Measurements from ENCODE around the gene DUSP9.
"Not testable (repeated sequence)": the region's sequence is repeated elsewhere in the genome, so short reads cannot be mapped to it uniquely, and the experiment has no call there.

DUSP9 gene

DNA sequence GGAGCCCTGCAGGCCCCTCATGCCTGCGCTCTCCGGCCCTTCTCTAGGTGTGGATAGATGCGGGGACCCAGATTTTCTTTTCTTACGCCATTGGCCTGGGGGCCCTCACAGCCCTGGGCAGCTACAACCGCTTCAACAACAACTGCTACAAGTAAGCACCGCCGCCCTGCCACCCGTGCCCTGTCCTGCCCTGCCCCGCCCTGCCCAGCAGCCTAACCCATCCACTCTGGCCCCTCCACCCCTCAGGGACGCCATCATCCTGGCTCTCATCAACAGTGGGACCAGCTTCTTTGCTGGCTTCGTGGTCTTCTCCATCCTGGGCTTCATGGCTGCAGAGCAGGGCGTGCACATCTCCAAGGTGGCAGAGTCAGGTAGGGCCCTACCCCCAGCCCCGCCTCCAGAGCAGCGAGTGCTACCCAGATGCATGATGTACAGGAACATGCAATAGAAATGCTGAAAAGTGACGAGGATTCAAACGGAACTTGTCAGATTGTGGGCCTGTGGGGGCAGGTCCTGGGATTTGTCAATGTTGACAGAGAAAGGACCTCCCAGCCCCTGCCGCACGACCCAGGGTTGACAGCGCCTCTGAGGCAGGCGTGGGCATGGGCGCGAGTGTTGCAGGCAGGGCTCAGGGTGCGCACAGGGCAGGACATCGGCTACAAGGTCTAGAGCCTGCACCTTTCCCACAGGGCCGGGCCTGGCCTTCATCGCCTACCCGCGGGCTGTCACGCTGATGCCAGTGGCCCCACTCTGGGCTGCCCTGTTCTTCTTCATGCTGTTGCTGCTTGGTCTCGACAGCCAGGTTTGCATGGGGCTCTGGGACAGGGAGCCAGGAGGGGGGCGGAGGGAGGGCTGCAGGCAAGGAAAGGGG lies 46.4 kb downstream of the DUSP9 start:
- DNase-seq (ENCODE audit: low read depth), result no peak

DNA sequence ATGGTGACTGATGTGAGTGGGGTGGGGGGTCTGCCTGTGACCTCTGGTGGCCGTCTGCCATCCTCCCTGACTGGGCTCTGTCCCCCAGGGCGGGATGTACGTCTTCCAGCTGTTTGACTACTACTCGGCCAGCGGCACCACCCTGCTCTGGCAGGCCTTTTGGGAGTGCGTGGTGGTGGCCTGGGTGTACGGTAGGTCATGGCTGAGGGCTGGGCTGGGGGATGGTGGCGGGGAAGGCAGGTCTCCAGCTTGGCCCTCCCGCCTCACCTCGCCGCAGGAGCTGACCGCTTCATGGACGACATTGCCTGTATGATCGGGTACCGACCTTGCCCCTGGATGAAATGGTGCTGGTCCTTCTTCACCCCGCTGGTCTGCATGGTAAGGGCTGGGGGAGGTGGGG lies 47.3 kb downstream of the DUSP9 start:
- not testable (repeated sequence) for DNase-seq (ENCODE audit: low read depth)

DNA sequence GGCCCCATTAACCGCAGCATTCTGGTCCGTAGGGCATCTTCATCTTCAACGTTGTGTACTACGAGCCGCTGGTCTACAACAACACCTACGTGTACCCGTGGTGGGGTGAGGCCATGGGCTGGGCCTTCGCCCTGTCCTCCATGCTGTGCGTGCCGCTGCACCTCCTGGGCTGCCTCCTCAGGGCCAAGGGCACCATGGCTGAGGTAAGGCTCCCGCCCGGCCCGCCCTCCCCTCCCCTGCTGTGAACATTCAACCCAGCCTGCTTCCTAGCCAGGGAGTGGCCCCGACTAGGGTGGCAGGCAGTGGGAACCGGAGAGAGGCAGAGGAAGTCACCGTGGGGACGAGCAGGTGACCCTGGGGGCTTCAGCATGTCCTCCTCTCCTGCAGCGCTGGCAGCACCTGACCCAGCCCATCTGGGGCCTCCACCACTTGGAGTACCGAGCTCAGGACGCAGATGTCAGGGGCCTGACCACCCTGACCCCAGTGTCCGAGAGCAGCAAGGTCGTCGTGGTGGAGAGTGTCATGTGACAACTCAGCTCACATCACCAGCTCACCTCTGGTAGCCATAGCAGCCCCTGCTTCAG lies 47.8 kb downstream of the DUSP9 start:
- DNase-seq (ENCODE audit: low read depth), result no peak

DNA sequence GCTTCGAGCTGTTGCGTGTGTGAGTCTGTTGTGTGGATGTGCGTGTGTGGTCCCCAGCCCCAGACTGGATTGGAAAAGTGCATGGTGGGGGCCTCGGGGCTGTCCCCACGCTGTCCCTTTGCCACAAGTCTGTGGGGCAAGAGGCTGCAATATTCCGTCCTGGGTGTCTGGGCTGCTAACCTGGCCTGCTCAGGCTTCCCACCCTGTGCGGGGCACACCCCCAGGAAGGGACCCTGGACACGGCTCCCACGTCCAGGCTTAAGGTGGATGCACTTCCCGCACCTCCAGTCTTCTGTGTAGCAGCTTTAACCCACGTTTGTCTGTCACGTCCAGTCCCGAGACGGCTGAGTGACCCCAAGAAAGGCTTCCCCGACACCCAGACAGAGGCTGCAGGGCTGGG lies 49.1 kb downstream of the DUSP9 start:
- no peak for DNase-seq (ENCODE audit: low read depth)

DNA sequence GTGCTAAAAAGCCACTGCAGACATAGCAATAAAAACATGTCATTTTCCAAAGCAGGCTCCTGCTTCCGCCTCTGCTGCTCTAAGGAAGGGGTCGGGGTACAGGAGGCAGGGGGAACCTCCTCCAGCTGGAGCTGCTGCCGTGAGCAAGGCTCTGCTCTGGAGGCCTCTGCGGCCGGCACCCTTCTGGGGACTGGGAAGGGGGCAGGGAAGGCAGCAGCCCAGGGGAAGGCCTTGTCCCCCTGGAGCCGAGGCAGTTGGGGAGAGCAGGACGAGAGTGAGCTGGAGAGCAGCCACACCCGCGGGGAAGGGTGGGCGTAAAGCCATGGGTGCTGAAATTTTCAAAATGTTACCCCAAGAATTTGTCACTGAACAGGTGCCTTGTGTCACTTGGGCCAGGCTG lies 49.5 kb downstream of the DUSP9 start:
- not testable (repeated sequence) for DNase-seq (ENCODE audit: low read depth)

DNA sequence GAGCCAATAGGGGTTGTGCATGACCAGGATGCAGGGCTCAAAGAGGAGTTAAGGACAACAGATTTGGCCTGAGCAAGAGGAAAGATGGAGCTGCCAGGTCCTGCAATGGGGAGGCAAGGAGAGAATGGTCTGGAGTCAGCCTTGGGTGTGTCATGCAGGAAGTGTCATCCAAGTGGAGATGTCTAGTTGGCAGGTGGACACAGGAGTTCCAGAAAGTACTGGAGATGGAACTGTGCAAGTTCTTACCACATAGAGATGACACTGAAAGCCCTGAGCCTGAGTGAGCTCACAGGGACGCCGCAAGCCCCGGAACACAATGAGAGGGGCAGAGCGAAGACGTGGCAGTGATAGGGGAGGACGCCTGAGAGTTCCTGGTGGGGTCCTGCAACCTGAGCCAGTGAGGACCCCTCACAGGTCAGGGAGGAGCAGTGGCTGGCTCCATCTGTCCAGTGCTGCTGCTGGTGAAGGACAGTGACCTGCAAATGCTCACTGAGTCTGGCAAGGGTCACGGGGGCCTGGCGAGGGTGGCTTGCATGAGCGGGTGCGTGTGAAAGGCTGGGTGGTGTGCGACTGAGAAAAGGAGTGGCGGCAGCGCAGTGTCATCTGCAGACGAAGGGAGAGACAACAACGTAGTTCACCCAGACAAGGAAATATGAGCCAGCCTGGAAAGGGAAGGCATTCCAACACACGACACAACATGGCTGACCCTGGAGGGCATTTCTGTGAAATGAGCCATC lies 50.2 kb downstream of the DUSP9 start:
- not testable (repeated sequence) for DNase-seq (ENCODE audit: low read depth)

DNA sequence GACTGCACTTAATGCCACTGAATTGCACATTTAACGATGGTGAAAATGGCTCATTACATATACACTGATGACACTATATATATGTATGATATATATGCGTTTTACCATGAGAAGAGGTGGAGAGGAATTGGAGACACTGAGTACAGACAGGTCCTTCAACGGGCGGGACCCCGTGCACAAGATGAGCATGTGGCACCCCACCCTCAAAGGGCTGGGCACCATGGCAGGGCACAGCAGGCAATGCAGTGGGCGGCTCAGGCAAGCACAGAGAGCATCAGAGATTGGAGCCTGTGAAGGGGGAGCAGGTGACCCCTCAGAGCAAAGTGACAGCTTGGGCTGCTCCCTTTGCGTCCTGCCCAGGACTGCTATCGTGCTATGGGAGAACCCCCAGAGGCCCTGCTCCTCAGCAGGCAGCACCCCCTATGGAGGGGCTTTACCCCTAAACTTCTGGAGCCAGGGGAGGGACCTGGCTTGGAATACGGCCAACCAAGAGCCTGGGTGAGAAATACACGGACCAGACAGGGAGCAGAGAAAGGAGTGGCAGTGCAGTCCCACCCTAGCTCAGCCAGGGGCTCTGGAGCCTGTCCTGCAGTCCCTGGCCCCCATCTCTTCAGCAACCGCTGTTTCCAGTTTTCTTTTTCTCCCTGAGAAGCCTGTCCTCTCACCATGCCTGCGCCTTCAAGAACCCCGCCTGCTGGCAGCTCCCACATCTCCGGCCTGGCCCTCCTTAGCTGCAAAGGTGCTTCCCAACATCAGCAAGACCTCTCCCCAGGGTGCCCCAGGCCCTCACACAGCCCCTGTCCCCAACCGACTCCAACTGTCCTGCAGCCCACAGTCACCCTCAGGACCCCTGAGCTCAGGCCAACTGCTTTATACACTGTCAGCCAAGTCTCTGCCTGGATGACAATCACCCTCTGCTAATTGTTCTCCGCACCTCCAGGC lies 51.2 kb downstream of the DUSP9 start:
- no peak for DNase-seq (ENCODE audit: low read depth)

DNA sequence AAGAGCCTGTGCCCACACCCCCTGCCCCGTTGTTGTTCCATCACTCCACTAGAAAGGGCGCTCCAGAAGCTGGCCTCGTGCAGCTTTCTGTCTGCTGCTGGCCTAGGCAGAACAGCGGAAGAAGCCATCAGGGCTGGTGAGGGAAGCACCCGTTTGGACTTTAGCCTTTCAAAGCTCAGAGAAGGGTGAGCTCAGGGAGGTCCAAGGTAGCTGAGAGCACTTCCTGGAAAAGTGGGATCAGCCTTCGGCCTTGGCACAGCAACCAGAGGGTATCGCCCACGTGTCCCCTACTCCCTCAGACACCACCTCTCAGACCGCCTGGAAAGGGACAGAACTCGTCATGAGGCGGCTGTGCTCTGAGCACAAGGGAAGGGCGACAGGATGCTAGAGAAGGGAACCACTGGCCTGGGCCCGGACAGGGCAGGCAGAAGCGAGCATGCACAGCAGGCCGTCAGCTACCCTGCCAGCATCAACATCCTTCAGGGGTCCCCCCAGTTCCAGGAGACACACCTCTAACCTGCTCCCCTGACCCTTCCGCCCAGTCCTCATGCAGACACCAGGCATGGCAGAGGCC lies 52.3 kb downstream of the DUSP9 start:
- DNase-seq (ENCODE audit: low read depth), result not testable (repeated sequence)

DNA sequence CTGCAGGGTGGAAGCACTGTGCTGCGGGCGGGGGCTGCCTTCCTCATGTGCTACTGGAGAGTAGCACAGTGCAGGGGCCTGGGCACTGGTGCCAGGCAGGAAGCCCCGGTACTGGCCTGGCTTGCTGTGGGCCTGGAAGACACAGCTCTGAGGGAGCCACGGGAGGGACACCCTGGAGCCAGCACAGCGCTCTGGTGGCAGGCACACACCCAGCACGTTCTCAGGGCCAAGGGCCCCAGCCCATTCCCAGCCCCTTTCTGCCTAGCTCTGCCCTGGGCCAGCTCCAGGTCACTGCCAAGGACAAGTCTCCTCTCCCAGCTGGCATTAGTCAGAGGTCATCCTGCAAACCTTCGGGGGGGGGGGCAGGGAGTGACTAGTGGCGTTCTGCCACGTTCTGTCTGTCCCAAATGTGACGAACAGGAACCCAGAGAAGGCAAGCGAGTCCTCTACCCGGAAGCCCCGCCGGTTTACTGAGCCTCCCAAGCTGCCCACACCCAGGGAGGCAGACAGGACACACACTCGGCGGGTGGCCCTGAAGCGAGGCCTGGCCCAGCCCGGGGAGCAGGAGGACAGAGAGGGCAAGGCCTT lies 52.9 kb downstream of the DUSP9 start:
- DNase-seq (ENCODE audit: low read depth), result not testable (repeated sequence)

DNA sequence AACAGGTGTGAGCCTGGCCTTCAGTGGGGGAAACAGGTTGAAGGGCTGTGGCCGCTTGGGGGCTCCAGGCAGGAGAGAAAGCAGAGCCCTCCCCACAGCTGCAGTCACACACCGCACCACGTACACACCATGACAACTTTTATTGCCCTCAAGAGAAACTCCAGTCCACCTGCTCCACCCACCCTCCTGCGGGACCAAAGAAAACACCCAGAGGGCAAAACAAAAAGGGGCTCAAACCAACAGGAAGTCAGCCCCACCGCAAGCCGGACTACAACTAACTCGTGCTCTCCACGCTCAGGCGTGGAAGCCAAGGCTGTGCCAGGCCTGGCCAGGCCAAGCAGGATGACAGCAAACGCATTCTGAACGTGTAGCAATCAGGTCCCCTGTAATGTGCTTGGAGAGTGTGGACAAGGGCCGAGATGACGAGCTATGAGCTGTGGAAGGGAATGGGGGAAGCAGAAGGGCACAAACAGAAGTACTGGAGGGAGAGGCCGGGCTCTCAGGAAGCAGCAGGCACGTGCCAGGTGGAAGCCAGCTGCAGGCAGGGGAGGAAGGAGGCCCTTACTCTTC lies 53.5 kb downstream of the DUSP9 start:
- no peak for DNase-seq (ENCODE audit: low read depth)

Data from stromal cell of bone marrow (primary cell).